GM12873 (cell line): ENCODE measurements around the gene BOLL.
A peak's percentile ranks its signal among the peaks of the same experiment; 100 is the strongest.

Experiments
- TF ChIP-seq, protein P1 (sequence below): IDR thresholded peaks from 2 replicates; pipeline ENCODE4 v1.5.1; 2012; ENCODE audit warnings: low read depth, mild to moderate bottlenecking, moderate library complexity, low read length, control low read depth; ENCODE audit not compliant: insufficient read depth; ENCODE audit errors: missing control alignments

Gene BOLL

DNA sequence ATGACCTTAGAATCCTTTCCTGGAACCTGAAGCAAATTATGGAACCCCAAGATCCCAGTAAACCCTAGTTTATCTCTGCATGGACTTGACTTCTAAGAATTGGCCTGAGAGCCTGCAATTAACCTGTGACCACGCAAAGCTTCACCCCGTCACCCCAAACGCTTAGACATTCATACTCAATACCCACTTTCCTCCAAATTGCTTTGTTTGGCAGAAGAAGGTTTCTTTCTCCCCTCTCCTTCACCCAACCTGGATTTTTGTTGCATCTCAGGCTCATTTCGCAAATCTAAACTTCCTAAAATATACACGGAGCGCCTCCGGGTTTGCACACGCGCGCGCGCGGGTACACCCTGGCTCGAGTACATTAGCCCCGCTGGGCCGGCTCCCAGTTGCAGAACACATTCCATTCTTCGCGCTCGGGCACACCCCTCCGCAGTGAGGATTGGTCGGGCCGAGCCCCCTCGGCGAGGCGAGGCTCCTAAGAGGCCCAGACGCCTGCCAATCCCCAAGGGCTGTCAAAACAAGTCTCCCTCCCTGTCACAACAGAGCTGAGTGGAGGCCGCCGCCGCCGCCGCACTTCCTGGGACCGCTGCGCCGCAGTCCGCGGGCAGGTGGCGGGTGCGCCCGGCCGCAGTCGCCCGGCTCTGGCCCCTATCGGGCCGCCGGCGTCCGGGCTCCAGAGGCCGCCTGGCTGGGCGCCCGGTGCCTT lies 19.1 kb upstream of the BOLL start, which contains the start of gene PLCL1:
Gene PLCL1 (plus strand): TSS at position 545 of the 709 bp plus-strand sequence.
- TF ChIP-seq, protein P1, sequence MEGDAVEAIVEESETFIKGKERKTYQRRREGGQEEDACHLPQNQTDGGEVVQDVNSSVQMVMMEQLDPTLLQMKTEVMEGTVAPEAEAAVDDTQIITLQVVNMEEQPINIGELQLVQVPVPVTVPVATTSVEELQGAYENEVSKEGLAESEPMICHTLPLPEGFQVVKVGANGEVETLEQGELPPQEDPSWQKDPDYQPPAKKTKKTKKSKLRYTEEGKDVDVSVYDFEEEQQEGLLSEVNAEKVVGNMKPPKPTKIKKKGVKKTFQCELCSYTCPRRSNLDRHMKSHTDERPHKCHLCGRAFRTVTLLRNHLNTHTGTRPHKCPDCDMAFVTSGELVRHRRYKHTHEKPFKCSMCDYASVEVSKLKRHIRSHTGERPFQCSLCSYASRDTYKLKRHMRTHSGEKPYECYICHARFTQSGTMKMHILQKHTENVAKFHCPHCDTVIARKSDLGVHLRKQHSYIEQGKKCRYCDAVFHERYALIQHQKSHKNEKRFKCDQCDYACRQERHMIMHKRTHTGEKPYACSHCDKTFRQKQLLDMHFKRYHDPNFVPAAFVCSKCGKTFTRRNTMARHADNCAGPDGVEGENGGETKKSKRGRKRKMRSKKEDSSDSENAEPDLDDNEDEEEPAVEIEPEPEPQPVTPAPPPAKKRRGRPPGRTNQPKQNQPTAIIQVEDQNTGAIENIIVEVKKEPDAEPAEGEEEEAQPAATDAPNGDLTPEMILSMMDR, result no peak

DNA sequence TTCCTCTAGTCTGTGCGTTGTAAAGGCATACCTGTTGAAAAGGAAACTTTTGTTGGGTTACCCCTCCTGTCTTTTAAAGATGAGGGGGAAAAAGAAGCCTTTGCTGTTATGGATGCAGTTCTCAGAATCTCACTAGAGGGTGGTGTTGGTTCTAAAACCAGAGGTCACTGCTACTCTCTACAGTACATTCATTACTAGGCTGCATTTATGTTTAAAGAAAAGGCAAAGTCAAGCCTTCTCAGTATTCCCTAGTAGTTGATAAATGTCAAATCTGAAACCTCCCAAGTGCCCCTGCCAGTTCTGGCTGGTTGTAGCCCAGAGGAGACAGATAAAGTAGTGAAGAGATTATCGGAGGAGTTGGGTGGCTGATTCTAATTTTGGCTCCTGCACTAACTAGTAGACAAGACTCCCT lies 17.9 kb upstream of the BOLL start:
- TF ChIP-seq, protein P1, result peak; percentile 72

DNA sequence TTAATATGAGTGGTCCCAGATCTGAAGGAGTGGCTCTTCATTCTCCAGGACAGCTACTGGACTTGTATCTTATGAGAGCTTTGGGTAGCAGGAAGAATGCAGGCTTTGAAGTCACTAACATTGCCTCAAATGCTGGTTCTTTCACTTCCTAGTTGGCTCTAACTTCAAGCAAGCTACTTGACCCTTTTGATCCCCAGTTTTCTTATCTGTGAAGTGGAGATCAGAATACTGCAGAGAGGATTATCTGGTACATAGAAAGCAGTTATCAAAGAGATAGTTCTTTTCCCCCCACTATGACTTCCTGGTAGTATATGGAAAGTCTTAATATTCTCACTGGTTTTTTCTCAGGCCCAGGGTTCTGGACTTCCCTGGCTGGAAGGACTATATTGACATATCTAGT lies 15.9 kb upstream of the BOLL start:
- TF ChIP-seq, protein P1, result no peak

DNA sequence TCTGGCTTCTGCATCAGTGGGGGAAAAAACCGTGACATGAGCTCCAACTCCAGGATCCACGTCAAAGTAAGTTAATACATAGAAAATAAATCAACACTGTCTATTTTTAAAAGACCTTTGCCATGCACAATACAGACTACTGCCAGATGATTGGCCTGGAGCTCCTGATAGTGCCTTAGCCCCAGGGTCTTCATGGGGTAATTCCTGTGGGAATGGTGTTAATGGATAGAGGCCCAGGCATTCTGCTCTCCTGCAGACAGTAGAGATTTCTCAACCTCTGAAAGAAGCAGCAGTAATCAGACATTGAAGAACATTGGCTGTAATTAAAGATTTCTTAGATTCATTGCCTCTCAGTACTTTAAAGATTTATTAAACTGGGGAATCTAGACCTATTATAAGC lies 15.0 kb upstream of the BOLL start:
- TF ChIP-seq, protein P1, result no peak

DNA sequence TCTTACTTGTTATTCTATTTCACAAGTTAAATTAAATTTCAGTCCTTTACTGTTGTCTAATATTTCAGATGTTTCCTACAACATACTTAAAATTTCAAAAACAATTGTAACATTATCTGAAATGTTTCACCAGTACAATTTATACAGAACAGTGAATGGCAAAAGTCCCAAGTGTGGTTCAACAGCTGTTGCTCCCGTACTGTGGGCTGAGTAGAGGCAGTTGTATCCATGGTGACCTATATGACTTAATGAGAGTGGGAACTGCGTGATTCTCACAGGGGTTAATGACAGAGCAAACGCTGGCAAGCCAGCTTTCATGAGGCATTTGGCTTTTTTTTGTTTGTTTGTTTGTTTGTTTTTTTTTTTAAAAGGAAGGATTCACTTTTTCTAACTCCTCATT lies 13.9 kb upstream of the BOLL start:
- TF ChIP-seq, protein P1, result no peak

DNA sequence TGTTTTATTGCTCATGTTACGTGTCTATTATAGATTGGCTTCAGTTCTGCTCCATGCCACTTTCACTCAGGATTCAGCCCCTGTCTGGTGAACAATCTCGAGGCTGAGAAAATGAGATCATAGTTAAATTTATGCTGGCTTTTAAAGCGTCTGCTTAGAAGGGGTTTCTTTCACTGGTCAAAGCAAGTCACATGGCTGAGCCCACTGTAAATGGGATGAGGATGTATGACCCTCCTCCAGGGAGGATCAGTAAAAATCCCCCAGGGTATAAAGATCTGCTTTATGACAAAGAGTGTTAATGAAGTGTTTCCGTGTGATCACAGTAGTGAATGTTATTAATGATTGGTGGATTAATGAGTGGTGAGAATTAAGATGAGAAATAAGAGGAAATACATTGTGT lies 13.1 kb upstream of the BOLL start:
- TF ChIP-seq, protein P1, result no peak

DNA sequence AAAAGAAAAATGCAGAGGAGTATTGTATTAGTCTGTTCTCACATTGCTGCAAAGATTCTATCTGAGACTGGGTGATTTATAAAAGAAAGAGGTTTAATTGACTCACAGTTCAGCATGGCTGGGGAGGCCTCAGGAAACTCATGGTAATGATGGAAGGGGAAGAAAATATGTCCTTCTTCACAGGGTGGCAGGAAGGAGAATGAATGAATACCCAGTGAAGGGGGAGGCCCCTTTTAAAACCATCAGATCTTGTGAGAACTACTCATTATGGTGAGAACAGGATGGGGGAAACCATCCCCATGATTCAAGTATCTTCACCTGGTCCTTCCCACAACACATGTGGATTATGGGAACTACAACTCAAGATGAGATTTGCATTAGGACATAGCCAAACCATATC lies 10.2 kb upstream of the BOLL start:
- TF ChIP-seq, protein P1, result no peak

DNA sequence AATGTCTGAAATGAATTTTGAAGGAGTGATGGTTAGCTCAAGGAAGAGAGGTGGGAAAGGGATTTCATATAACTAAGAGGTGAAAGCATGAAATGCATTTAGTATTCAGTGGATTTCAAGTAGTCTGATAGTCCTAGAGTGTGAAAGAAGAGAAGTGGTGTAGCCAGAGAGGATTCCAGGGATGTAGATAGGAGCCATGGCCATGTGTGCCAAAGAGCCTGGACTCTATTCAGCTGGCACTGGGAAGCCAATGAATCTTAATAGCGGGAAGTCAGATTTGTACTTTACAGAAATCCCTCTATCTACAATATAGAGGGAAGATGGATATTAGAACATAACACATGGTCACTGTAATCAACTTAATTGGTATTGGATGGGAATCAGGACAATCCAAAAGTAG lies 8.3 kb upstream of the BOLL start:
- TF ChIP-seq, protein P1, result no peak
